A673 (cell line): ENCODE data around the gene CLASP1. TPM values are rescaled to one million over a fixed set of nuclear protein-coding genes. Genes with fewer than 3 reads are reported as not detected.

Experiments
- BruUV-seq: library from RNA; stranded (reverse); fragments of 400-500 nt; replicated peaks from 2 replicates; lab custom pipeline; 2021; lab: Mats Ljungman, UMichigan
- CTCF ChIA-PET: fragments of 300-600 bp; sonication (Branson Sonifier 250); formaldehyde crosslinking; loops from one replicate; lab custom pipeline; 2022; ENCODE audit warnings: antibody characterized with exemption; lab: Charles Lee
- POLR2A ChIA-PET: fragments of 300-600 bp; sonication (Branson Sonifier 250); formaldehyde crosslinking; loops from one replicate; lab custom pipeline; 2022; ENCODE audit warnings: antibody characterized with exemption; ENCODE audit not compliant: low non-redundant PET; lab: Charles Lee
- DNase-seq: peaks from one replicate; pipeline ENCODE4 v3.0.0-alpha.2; 2015; ENCODE audit warnings: low spot score
- H3K27ac ChIP-seq: fragments of 200-600 bp; sonication (generic); 2 replicates; pipeline ENCODE4 v1.5.1; 2016; ENCODE audit warnings: mixed run types, low read depth, mild to moderate bottlenecking, mixed read lengths, antibody characterized with exemption, low read length; ENCODE audit not compliant: poor library complexity, severe bottlenecking
- H3K27me3 ChIP-seq: fragments of 200-600 bp; sonication (generic); replicated peaks from 2 replicates; pipeline ENCODE4 v1.6.1; 2017; ENCODE audit warnings: mixed run types, low read depth, mild to moderate bottlenecking, mixed read lengths, antibody characterized with exemption, low read length; ENCODE audit not compliant: insufficient read depth, poor library complexity
- H3K36me3 ChIP-seq: fragments of 200-600 bp; sonication (generic); 2 replicates; pipeline ENCODE4 v1.6.1; 2016; ENCODE audit warnings: mixed run types, mild to moderate bottlenecking, mixed read lengths, antibody characterized with exemption, low read length; ENCODE audit not compliant: insufficient read depth, poor library complexity, severe bottlenecking
- H3K4me1 ChIP-seq: fragments of 200-600 bp; sonication (generic); 2 replicates; pipeline ENCODE4 v1.6.1; 2017; ENCODE audit warnings: mixed run types, mild to moderate bottlenecking, mixed read lengths, antibody characterized with exemption, low read length; ENCODE audit not compliant: insufficient read depth, poor library complexity, severe bottlenecking
- H3K4me3 ChIP-seq: fragments of 200-600 bp; sonication (generic); 2 replicates; pipeline ENCODE4 v1.5.1; 2016; ENCODE audit warnings: low read depth, mixed run types, mild to moderate bottlenecking, mixed read lengths, low read length; ENCODE audit not compliant: poor library complexity, severe bottlenecking
- H3K9me3 ChIP-seq: fragments of 200-600 bp; sonication (generic); 2 replicates; pipeline ENCODE4 v1.6.1; 2016; ENCODE audit warnings: mixed run types, low read depth, mild to moderate bottlenecking, mixed read lengths, antibody characterized with exemption, low read length; ENCODE audit not compliant: poor library complexity, severe bottlenecking
- EZH2 ChIP-seq: fragments of 200-600 bp; sonication (generic); IDR thresholded peaks from 2 replicates; pipeline ENCODE4 v1.6.1; 2017; ENCODE audit warnings: borderline replicate concordance, low read depth, mild to moderate bottlenecking, mixed read lengths, antibody characterized with exemption, low read length; ENCODE audit not compliant: poor library complexity, severe bottlenecking
- intact Hi-C: fragments of 100-400 bp; cut with micrococcal nuclease; formaldehyde crosslinking; loops from one replicate; pipeline ENCODE4 v1.10.0; 2022; ENCODE audit not compliant: unreplicated experiment
- total RNA-seq: library from RNA; stranded (reverse); gene quantifications from 2 replicates; pipeline ENCODE4 v1.2.3, GENCODE V29; 2021
- TF ChIP-seq, protein P1 (sequence below): fragments of 300-800, 200-600 bp; sonication (generic); conservative IDR thresholded peaks from 2 replicates; pipeline ENCODE4 v1.5.1; 2017; ENCODE audit warnings: low read depth, mild to moderate bottlenecking, antibody characterized with exemption, low read length, moderate library complexity, mixed read lengths

Gene CLASP1
- total RNA-seq, 1 experiment from 2014 or later, result 69.1 TPM

DNA sequence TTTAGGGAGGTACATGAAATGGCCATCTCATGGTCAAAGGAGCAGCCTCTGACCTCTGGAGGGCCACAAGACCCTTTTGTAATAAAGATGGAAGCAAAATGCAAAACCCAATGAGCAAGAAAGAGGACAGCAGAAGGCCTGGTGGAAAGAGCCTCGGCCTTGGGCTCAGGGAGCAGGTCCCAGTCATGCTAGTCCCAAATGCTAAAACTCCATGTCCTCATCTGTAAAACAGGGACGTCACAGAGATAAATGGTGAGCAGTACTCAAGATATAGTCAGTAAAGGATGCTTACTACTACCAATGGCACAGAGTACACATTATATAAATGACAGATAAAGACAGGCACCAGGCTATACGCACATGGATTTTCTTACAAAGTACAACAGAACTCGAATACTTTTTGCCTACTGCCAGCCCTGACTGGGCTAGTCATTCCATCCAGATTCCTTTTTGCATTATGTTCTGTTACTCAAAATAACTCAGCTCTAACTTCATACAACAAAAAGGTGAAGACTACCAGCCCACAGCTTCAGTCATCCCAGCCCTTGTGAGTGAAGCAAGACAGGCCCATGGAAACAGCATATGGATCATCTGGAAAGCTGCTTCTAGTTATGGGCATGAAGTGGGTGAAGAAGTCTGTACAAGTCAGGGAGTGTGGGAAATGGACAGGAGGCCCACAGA, 299.4 kb downstream of the CLASP1 start:
- no TSS peak for BruUV-seq
- Histone ChIP-seq H3K36me3 (peaks cover 35% of the 10 kb centered on the region), H3K9me3 (no peaks in the 10 kb centered on the region), H3K4me3 (no peak overlapping the region), H3K4me1 (no peaks in the 10 kb centered on the region), H3K27me3 (no peaks in the 10 kb centered on the region), H3K27ac (no peak overlapping the region)
- no peak for TF ChIP-seq EZH2
- TF ChIP-seq, protein P1, sequence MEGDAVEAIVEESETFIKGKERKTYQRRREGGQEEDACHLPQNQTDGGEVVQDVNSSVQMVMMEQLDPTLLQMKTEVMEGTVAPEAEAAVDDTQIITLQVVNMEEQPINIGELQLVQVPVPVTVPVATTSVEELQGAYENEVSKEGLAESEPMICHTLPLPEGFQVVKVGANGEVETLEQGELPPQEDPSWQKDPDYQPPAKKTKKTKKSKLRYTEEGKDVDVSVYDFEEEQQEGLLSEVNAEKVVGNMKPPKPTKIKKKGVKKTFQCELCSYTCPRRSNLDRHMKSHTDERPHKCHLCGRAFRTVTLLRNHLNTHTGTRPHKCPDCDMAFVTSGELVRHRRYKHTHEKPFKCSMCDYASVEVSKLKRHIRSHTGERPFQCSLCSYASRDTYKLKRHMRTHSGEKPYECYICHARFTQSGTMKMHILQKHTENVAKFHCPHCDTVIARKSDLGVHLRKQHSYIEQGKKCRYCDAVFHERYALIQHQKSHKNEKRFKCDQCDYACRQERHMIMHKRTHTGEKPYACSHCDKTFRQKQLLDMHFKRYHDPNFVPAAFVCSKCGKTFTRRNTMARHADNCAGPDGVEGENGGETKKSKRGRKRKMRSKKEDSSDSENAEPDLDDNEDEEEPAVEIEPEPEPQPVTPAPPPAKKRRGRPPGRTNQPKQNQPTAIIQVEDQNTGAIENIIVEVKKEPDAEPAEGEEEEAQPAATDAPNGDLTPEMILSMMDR, result no peak
- intact Hi-C loops, result no loop called here
- POLR2A ChIA-PET, result no interaction called here
- CTCF ChIA-PET, result no interaction called here
- no peak for DNase-seq

- DNase-seq, result no peak
- no peak overlapping the region for H3K4me3 ChIP-seq
- H3K36me3 ChIP-seq, result peaks cover 32% of the 10 kb centered on the region
- intact Hi-C loops, result no loop called here
- BruUV-seq, result no TSS peak
- no peak overlapping the region for H3K27ac ChIP-seq
- H3K4me1 ChIP-seq, result no peaks in the 10 kb centered on the region
- no peaks in the 10 kb centered on the region for H3K9me3 ChIP-seq
- no peak for TF ChIP-seq EZH2
- TF ChIP-seq, protein P1, result no peak
- H3K27me3 ChIP-seq, result no peaks in the 10 kb centered on the region
- POLR2A ChIA-PET, result no interaction called here
- CTCF ChIA-PET, result no interaction called here
Observed at GRCh38 chr2:121348128-121348740, 301.0 kb downstream of the CLASP1 start.

DNA sequence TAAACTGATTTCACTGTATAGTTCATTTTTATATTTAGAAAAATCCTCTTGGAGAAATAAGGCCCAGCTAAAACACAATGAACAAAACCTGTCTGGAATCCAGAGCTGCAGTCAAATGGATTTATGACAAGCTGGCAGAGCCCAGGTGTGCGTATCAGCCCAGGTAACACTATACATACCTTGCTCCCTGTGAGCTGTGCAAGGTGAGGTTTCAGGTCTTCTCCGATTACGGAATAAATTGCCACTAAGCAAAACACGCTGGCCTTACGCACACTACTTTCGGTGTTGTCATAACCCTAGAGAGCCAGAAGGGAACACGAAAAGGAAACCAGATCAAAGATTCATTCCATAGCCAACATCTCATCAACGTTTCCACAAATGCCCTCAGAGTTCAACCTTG, 302.4 kb downstream of the CLASP1 start:
- no peak for DNase-seq

More for the DNA sequence above, 302.4 kb downstream of the CLASP1 start:
- Histone ChIP-seq H3K27ac (no peak overlapping the region), H3K27me3 (no peaks in the 10 kb centered on the region), H3K9me3 (no peaks in the 10 kb centered on the region), H3K36me3 (peaks cover 32% of the 10 kb centered on the region), H3K4me3 (no peak overlapping the region), H3K4me1 (no peaks in the 10 kb centered on the region)
- intact Hi-C loops, result no loop called here
- no peak for TF ChIP-seq EZH2
- TF ChIP-seq, protein P1, result no peak
- BruUV-seq, result no TSS peak
- CTCF ChIA-PET, result no interaction called here
- POLR2A ChIA-PET, result no interaction called here
